Activated naive CD8-positive, alpha-beta T cell treated with anti-CD3 and anti-CD28 coated beads for 36 hours (primary cell): Measurements from ENCODE around the gene CTRB1. TPM values are rescaled to one million over a fixed set of nuclear protein-coding genes. Genes with fewer than 3 reads are reported as not detected.

Experiments used
- DNase-seq: peaks from one replicate; pipeline ENCODE4 v3.0.0; 2021
- H3K27ac Mint-ChIP-seq: one replicate; pipeline ENCODE4 v1.8.0; 2022; ENCODE audit warnings: mild to moderate bottlenecking, moderate library complexity, mixed read lengths
- H3K27me3 Mint-ChIP-seq: one replicate; pipeline ENCODE4 v1.8.0; 2022; ENCODE audit warnings: mild to moderate bottlenecking, mixed read lengths
- H3K36me3 Mint-ChIP-seq: one replicate; pipeline ENCODE4 v1.8.0; 2021; ENCODE audit warnings: mild to moderate bottlenecking, mixed read lengths
- H3K4me1 Mint-ChIP-seq: one replicate; pipeline ENCODE4 v1.8.0; 2021; ENCODE audit warnings: mixed read lengths
- H3K4me3 Mint-ChIP-seq: one replicate; pipeline ENCODE4 v1.8.0; 2022; ENCODE audit warnings: mild to moderate bottlenecking, moderate library complexity, mixed read lengths
- H3K9me3 Mint-ChIP-seq: one replicate; pipeline ENCODE4 v1.8.0; 2022; ENCODE audit warnings: mixed read lengths
- total RNA-seq, 2 experiments: library from RNA; stranded (reverse); gene quantifications; one replicate each; pipeline ENCODE4 v1.2.3, GENCODE V29; 2021

Gene CTRB1
- total RNA-seq, 2 experiments from 2014 or later, result not detected

GRCh38 chr16:75273054-75273925, 54.5 kb downstream of the CTRB1 start:
- H3K4me1 Mint-ChIP-seq, result no peaks in the 10 kb centered on the region
- H3K4me3 Mint-ChIP-seq, result no peak overlapping the region
- DNase-seq, result no peak
- no peak overlapping the region for H3K27ac Mint-ChIP-seq
- no peaks in the 10 kb centered on the region for H3K36me3 Mint-ChIP-seq
- peaks cover 55% of the 10 kb centered on the region for H3K27me3 Mint-ChIP-seq
- no peaks in the 10 kb centered on the region for H3K9me3 Mint-ChIP-seq

Other genes starting within 250 kb of the CTRB1 start
- 10 to 100 TPM; 58.3 to 58.4 TPM for gene WDR59, start 233.9 kb upstream of the CTRB1 start, total RNA-seq
- gene ZNRF1, start 220.0 kb upstream of the CTRB1 start, total RNA-seq, result 1 to 10 TPM; 5.6 to 8.3 TPM
- not detected for gene LDHD, start 102.2 kb upstream of the CTRB1 start, total RNA-seq
- gene ZFP1, start 70.5 kb upstream of the CTRB1 start, total RNA-seq, result 10 to 100 TPM; 18.7 to 19.0 TPM
- not detected for gene CTRB2, start 11.8 kb upstream of the CTRB1 start, total RNA-seq
- 1 to 10 TPM in 1 of 2 experiments, under 1 TPM in 1; 0.74 to 1.2 TPM for gene BCAR1, start 32.6 kb downstream of the CTRB1 start, total RNA-seq
- 10 to 100 TPM; 35.8 to 36.8 TPM for gene CFDP1, start 214.5 kb downstream of the CTRB1 start, total RNA-seq
- 10 to 100 TPM; 32.2 to 37.6 TPM for gene TMEM170A, start 245.7 kb downstream of the CTRB1 start, total RNA-seq